GM18870 (cell line): ENCODE data around the gene EMD.
"Not testable (repeated sequence)": the region's sequence is repeated elsewhere in the genome, so short reads cannot be mapped to it uniquely, and the experiment has no call there.

ENCODE experiments used
- ATAC-seq: cut with Tn5 transposase; IDR thresholded peaks from one replicate; pipeline ENCODE4 v1.9.1; 2021; ENCODE audit warnings: moderate library complexity; ENCODE audit not compliant: unreplicated experiment

The EMD gene

GRCh38 chrX:154378799-154379568, at the start of gene EMD:
Gene EMD, plus strand, starts transcription at chrX:154379295. Its CDS starts 190 bp downstream, at chrX:154379485.
- peak; percentile 88 for ATAC-seq

GRCh38 chrX:154332561-154332960, 46.5 kb upstream of the EMD start:
- no peak for ATAC-seq

- ATAC-seq = no peak
These were observed 46.0 kb upstream of the EMD start for GRCh38 chrX:154333116-154333515.

GRCh38 chrX:154333837-154334271, 45.2 kb upstream of the EMD start:
- ATAC-seq = peak; percentile 69

GRCh38 chrX:154334496-154334895, 44.6 kb upstream of the EMD start:
- no peak for ATAC-seq

GRCh38 chrX:154341399-154342298, 37.4 kb upstream of the EMD start:
- ATAC-seq = peak; percentile 50

- not testable (repeated sequence) for ATAC-seq
These were observed 36.0 kb upstream of the EMD start for GRCh38 chrX:154343063-154343462.

- ATAC-seq = not testable (repeated sequence)
These were observed 35.5 kb upstream of the EMD start for GRCh38 chrX:154343620-154344019.

- no peak for ATAC-seq
These were observed 31.0 kb upstream of the EMD start for GRCh38 chrX:154348114-154348531.

- no peak for ATAC-seq
These were observed 30.3 kb upstream of the EMD start for GRCh38 chrX:154348646-154349358.

GRCh38 chrX:154349359-154349935, 29.6 kb upstream of the EMD start:
- ATAC-seq = no peak

- ATAC-seq = no peak
These were observed 29.1 kb upstream of the EMD start for GRCh38 chrX:154349979-154350378.

GRCh38 chrX:154350429-154351182, 28.5 kb upstream of the EMD start:
- no peak for ATAC-seq

GRCh38 chrX:154351183-154352011, 27.7 kb upstream of the EMD start:
- ATAC-seq = no peak

- ATAC-seq = no peak
These were observed 27.1 kb upstream of the EMD start for GRCh38 chrX:154352012-154352401.

GRCh38 chrX:154352466-154352865, 26.6 kb upstream of the EMD start:
- no peak for ATAC-seq

GRCh38 chrX:154353172-154353843, 25.8 kb upstream of the EMD start:
- no peak for ATAC-seq

- ATAC-seq = no peak
These were observed 25.1 kb upstream of the EMD start for GRCh38 chrX:154354013-154354412.

- ATAC-seq = no peak
These were observed 24.6 kb upstream of the EMD start for GRCh38 chrX:154354516-154354915.
